Limb (tissue), 2 donors: ENCODE measurements around the gene SERPINB3.
"Not testable (repeated sequence)": the region's sequence is repeated elsewhere in the genome, so short reads cannot be mapped to it uniquely, and the experiment has no call there.

Source experiments
- DNase-seq, 2 donors: peaks; one replicate each; pipeline ENCODE4 v3.0.0-alpha.2; 2016; ENCODE audit errors: extremely low spot score in 2 of 2

The SERPINB3 gene

GRCh38 chr18:63646936-63647335 lies 14.8 kb downstream of the SERPINB3 start:
- DNase-seq = peak in 1 of 2 donors; percentile 1

DNA sequence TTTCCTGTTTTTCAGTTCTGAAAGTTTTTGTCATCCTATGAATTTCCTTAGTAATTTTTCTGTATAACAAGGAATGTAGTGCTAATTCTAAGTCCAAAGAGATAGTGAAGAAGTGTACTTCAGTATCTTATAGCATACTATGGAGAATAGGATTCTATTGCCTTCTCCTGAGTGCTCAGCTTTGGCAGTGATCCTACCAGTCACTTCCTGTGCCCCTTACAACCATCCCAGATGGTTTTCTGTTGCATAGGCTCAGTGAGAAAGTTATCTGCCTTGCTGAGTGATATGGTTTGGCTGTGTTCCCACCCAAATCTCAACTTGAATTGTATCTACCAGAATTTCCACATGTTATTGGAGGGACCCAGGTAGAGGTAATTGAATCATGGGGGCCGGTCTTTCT lies 17.0 kb downstream of the SERPINB3 start:
- DNase-seq = not testable (repeated sequence)

DNA sequence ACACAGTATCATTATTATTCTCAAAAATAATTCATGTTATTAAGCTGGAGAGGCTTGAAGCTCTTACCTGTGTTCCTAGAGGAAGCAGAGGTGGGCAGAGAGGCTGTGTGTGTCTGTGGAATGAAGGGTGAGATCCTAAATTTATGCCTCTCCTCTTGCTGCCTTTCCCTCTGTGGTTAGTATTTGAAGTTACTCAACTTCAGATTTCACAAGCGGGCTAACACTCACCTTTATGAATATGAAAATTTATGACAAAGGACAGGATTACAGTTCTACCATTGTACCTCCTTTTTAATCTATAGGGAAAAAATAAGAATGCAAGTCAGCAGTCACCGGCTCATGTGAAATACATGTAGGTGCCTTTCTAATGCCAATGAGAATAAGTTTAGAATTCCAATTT lies 17.6 kb downstream of the SERPINB3 start, which contains the start of gene SERPINB4:
Gene SERPINB4, minus strand, starts transcription at position 115 of the 400 bp plus-strand sequence. CDS start 679 bp downstream, outside the sequence.
- DNase-seq = not testable (repeated sequence)

DNA sequence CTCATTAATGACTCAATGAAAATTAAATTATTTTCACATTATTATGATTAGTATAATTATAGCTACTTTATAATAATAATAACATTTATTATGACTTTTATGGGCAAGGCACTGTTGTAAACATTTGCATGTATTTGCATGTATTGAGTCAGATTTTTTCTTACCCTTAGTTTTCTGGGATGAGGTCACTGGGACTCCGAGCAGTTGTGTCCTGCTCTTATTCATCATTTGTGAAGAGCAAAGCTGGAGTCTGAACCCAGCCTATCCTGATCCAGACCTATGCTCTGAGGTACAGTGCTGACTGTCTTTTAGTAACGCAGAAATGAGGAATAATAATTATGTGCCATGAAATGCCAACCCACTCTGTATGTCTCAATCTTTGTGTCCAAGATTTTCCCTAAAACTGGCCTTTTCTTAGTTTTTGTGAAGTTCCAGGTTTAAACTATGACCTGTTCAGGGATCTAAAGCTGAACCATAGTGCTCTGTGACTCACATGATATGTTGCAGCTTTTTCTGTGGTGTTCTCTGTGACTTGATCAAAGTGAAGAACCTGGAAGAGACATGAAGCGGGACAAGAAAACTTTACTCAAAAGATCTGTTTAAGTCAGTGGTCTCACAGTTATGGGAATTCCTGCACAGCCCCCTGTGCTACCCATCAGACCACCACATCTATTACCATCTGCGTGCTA lies 18.9 kb downstream of the SERPINB3 start:
- not testable (repeated sequence) for DNase-seq

DNA sequence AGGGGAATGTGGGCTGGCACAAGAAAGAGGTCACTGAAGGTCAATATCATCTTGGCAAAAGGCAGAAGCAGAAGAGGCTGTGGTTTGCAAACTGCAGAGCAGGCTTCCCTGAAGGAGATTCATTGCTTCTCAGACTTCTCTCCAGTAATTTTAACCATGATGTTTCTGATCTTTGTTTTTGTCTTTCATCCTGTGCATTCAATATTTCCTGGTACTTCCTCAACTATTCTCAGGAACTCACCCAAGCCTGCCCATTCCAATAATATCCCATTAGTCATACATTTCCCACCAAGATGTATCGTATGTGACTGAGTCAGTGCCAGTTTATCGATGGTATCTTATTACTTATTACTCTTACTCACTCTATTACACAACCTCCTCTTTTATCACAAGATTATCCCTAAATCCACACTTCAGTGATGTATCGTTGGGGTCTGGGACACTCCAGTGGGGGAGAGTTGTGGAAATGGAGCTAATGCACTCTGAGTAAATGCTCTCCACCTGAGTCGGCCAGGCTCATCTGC lies 20.5 kb downstream of the SERPINB3 start:
- not testable (repeated sequence) for DNase-seq

DNA sequence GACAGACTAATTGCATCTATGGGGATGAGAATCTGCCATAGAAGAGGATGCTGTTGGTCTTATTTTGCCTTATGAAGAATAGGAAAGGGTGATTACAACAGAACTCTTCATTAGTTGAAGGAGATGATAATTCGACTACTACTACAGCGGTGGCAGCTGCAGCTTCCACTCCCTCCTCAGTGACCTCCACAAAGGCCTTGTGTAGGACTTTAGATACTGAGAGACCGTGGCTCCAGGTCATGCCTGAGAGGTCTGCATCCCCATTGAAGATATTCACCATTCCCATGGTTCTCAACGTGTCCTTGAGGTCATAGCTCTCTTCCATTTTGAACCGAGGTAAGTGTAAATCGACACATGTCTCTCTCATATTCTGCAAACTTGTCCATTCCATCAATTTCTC lies 24.0 kb downstream of the SERPINB3 start:
- no peak for DNase-seq

GRCh38 chr18:63627819-63628218 lies 33.9 kb downstream of the SERPINB3 start:
- DNase-seq = no peak

GRCh38 chr18:63626431-63626830 lies 35.3 kb downstream of the SERPINB3 start:
- DNase-seq = no peak

DNA sequence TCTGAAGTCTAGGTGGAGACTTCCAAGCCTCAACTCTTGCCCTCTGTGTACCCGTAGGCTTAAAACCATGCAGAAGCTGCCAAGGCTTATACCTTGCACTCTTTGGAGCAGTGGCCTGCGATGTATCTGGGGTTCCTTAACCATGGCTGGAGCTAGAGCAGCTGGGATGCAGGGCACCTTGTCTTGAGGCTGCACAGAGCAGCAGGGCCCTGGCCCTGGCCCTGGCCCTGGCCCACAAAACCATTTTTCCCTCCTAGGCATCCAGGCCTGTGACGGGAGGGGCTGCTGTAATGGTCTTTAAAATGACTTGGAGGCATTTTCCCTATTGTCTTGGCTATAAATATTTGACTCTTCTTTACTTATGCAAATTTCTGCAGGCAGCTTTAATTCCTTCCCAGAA lies 36.8 kb downstream of the SERPINB3 start:
- no peak for DNase-seq

- no peak for DNase-seq
Observed at GRCh38 chr18:63619661-63620060, 42.0 kb downstream of the SERPINB3 start.

- DNase-seq = no peak
Observed at GRCh38 chr18:63617915-63618234, 43.8 kb downstream of the SERPINB3 start.

- no peak for DNase-seq
Observed at GRCh38 chr18:63617049-63617914, 44.4 kb downstream of the SERPINB3 start.

DNA sequence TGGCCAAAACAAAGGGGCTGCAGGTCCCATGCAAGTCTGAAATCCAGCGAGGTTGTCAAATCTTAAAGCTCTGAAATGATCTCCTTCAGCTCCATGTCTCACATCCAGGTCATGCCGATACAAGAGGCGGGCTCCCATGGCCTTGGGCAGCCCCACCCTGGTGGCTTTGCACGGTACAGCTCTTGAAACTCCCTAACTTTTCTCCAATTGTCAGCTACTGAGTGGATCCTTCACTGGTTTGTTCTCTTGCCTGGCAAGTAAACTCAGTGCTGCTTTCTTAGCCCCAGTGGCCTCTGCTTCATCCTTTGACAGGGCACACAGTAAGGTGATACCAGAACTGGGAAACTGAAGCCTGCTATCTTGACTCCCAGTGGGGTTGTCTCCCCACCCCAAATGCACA lies 48.3 kb downstream of the SERPINB3 start:
- DNase-seq = no peak

GRCh38 chr18:63606526-63606925 lies 55.2 kb downstream of the SERPINB3 start:
- DNase-seq = no peak
